ENCODE data around the gene ITIH5. TPM values are rescaled to one million over a fixed set of nuclear protein-coding genes. Genes with fewer than 3 reads are reported as not detected.

ITIH5 gene
- polyA plus RNA-seq, 1 donor from 2014 or later: 0.28 TPM

- H3K4me2 ChIP-seq (ENCODE audit: low read length): no peak overlapping the region
- no peak overlapping the region for H3K4me3 ChIP-seq (ENCODE audit: low read length)
- no peaks in the 10 kb centered on the region for H3K79me2 ChIP-seq (replicated peaks; ENCODE audit: insufficient read depth, low read length)
- H4K20me1 ChIP-seq (ENCODE audit: insufficient read depth): no peaks in the 10 kb centered on the region
- H3F3A ChIP-seq (ENCODE audit: insufficient read depth, low read length, poor library complexity, severe bottlenecking): no peaks in the 10 kb centered on the region
- no peaks in the 10 kb centered on the region for H3K9me3 ChIP-seq (ENCODE audit: low read length)
- no peak overlapping the region for H3K27ac ChIP-seq (ENCODE audit: low read length)
- no peaks in the 10 kb centered on the region for H3K27me3 ChIP-seq (ENCODE audit: insufficient read depth, low read depth, low read length)
- H3K36me3 ChIP-seq (ENCODE audit: insufficient read depth, low read length): no peaks in the 10 kb centered on the region
- no peak overlapping the region for H3K9ac ChIP-seq (ENCODE audit: low read length)
- TF ChIP-seq SMC3 (conservative IDR thresholded peaks at IDR 0.05; ENCODE audit: poor library complexity) (no peak), EZH2 (IDR thresholded peaks at IDR 0.05; ENCODE audit: borderline replicate concordance, insufficient read depth, low read length, poor library complexity, severe bottlenecking) (no peak), REST (IDR thresholded peaks at IDR 0.05; ENCODE audit: borderline replicate concordance) (no peak), TAF1 (IDR thresholded peaks at IDR 0.05; ENCODE audit: low read depth) (no peak), MXI1 (conservative IDR thresholded peaks at IDR 0.05; ENCODE audit: poor library complexity, severe bottlenecking) (no peak), RAD21 (conservative IDR thresholded peaks at IDR 0.05) (no peak), POLR2AphosphoS5 (IDR thresholded peaks at IDR 0.05) (no peak), EP300 (conservative IDR thresholded peaks at IDR 0.05; ENCODE audit: poor library complexity, severe bottlenecking) (no peak), CTCF (IDR thresholded peaks at IDR 0.05; ENCODE audit: poor library complexity, severe bottlenecking) (no peak)
- no peak overlapping the region for H2AFZ ChIP-seq (ENCODE audit: low read depth, low read length)
- H3K9me2 ChIP-seq (ENCODE audit: insufficient read depth, low read length): no peaks in the 10 kb centered on the region
These were observed 104.8 kb downstream of the ITIH5 start for GRCh38 chr10:7561985-7562384.

- Histone ChIP-seq H3K27ac (ENCODE audit: low read length) (no peak overlapping the region), H3K4me3 (ENCODE audit: low read length) (peak overlapping the region; percentile 6), H3K9me3 (ENCODE audit: low read length) (no peaks in the 10 kb centered on the region), H4K20me1 (ENCODE audit: insufficient read depth) (no peaks in the 10 kb centered on the region), H3K9ac (ENCODE audit: low read length) (peak overlapping the region; percentile 26), H3K4me2 (ENCODE audit: low read length) (no peak overlapping the region), H3K79me2 (replicated peaks; ENCODE audit: insufficient read depth, low read length) (no peaks in the 10 kb centered on the region), H3K36me3 (ENCODE audit: insufficient read depth, low read length) (no peaks in the 10 kb centered on the region), H2AFZ (ENCODE audit: low read depth, low read length) (no peak overlapping the region), H3K27me3 (ENCODE audit: insufficient read depth, low read depth, low read length) (no peaks in the 10 kb centered on the region), H3F3A (ENCODE audit: insufficient read depth, low read length, poor library complexity, severe bottlenecking) (no peaks in the 10 kb centered on the region), H3K9me2 (ENCODE audit: insufficient read depth, low read length) (no peaks in the 10 kb centered on the region)
- TF ChIP-seq EP300 (conservative IDR thresholded peaks at IDR 0.05; ENCODE audit: poor library complexity, severe bottlenecking) (peak; percentile 14), POLR2AphosphoS5 (IDR thresholded peaks at IDR 0.05) (no peak), REST (IDR thresholded peaks at IDR 0.05; ENCODE audit: borderline replicate concordance) (peak; percentile 24)
These were observed 105.4 kb downstream of the ITIH5 start for GRCh38 chr10:7561216-7561893.
